Fibroblast of lung (primary cell): ENCODE data around the gene CD48.

Experiments used
- CTCF ChIP-seq, 2 donors: IDR thresholded peaks in 1 of 2; conservative IDR thresholded peaks in 1 of 2; 1 replicate in 1 of 2; 2 replicates in 1 of 2; pipeline ENCODE4 v1.5.1; 2011 to 2012; ENCODE audit warnings: low read length in 2 of 2, control low read depth in 1 of 2, inconsistent platforms in 1 of 2, low read depth in 1 of 2, mild to moderate bottlenecking in 1 of 2
- EZH2 ChIP-seq: IDR thresholded peaks from 2 replicates; pipeline ENCODE4 v1.5.1; 2012; ENCODE audit warnings: low read length, control low read depth, mild to moderate bottlenecking; ENCODE audit errors: missing control alignments

GRCh38 chr1:160741092-160741501, 29.5 kb upstream of the CD48 start:
- TF ChIP-seq CTCF (conservative IDR thresholded peaks at IDR 0.05 in 1 of 2, IDR thresholded peaks at IDR 0.05 in 1 of 2; ENCODE audit: low read depth in 1 of 2, low read length in 2 of 2), result no peak
- no peak for TF ChIP-seq EZH2
